H9 (cell line): ENCODE results near the gene RNF183. TPM values are rescaled to one million over a fixed set of nuclear protein-coding genes. Genes with fewer than 3 reads are reported as not detected.

Experiments
- DNase-seq: peaks from one replicate; pipeline ENCODE4 v3.0.0-alpha.2; 2017
- H2AFZ ChIP-seq: one replicate; pipeline ENCODE4 v1.6.1; 2013; ENCODE audit warnings: mild to moderate bottlenecking, low read length, control low read depth, moderate library complexity
- H2AK5ac ChIP-seq: 2 replicates; pipeline ENCODE4 v1.6.1; 2013; ENCODE audit warnings: low read length, control low read depth, mixed read lengths; ENCODE audit not compliant: insufficient read length
- H2BK120ac ChIP-seq: one replicate; pipeline ENCODE4 v1.6.1; 2013; ENCODE audit warnings: low read depth, mild to moderate bottlenecking, low read length, control low read depth, inconsistent platforms; ENCODE audit not compliant: poor library complexity, severe bottlenecking
- H2BK12ac ChIP-seq: 2 replicates; pipeline ENCODE4 v1.6.1; 2013; ENCODE audit warnings: low read length, control low read depth, mixed read lengths, low read depth; ENCODE audit not compliant: insufficient read length
- H2BK15ac ChIP-seq: 2 replicates; pipeline ENCODE4 v1.6.1; 2013; ENCODE audit warnings: low read depth, low read length, control low read depth
- H2BK20ac ChIP-seq: one replicate; pipeline ENCODE4 v1.6.1; 2013; ENCODE audit warnings: low read depth, mild to moderate bottlenecking, low read length, control low read depth, inconsistent platforms; ENCODE audit not compliant: poor library complexity, severe bottlenecking
- H2BK5ac ChIP-seq: 2 replicates; pipeline ENCODE4 v1.6.1; 2013; ENCODE audit warnings: low read length, control low read depth, mixed read lengths; ENCODE audit not compliant: insufficient read length
- H3K14ac ChIP-seq: 2 replicates; pipeline ENCODE4 v1.6.1; 2013; ENCODE audit warnings: low read length, control low read depth; ENCODE audit not compliant: insufficient read depth
- H3K18ac ChIP-seq: 2 replicates; pipeline ENCODE4 v1.6.1; 2013; ENCODE audit warnings: low read depth, mild to moderate bottlenecking, mixed read lengths, low read length, control low read depth; ENCODE audit not compliant: insufficient read length
- H3K23ac ChIP-seq: 2 replicates; pipeline ENCODE4 v1.6.1; 2013; ENCODE audit warnings: low read length, control low read depth, mixed read lengths, low read depth; ENCODE audit not compliant: insufficient read length
- H3K23me2 ChIP-seq: 2 replicates; pipeline ENCODE4 v1.6.1; 2013; ENCODE audit warnings: low read depth, mild to moderate bottlenecking, mixed read lengths, low read length, control low read depth; ENCODE audit not compliant: insufficient read length, poor library complexity, severe bottlenecking
- H3K27ac ChIP-seq: 2 replicates; pipeline ENCODE4 v1.5.1; 2013; ENCODE audit warnings: low read length, control low read depth, mixed read lengths, low read depth; ENCODE audit not compliant: insufficient read length
- H3K27me3 ChIP-seq: 2 replicates; pipeline ENCODE4 v1.6.1; 2013; ENCODE audit warnings: low read length, control low read depth, inconsistent platforms; ENCODE audit not compliant: insufficient read depth
- H3K4ac ChIP-seq: 2 replicates; pipeline ENCODE4 v1.6.1; 2013; ENCODE audit warnings: low read depth, mild to moderate bottlenecking, control low read depth, inconsistent platforms, low read length, moderate library complexity
- H3K4me1 ChIP-seq: 2 replicates; pipeline ENCODE4 v1.6.1; 2013; ENCODE audit warnings: low read length, control low read depth, inconsistent platforms; ENCODE audit not compliant: insufficient read depth
- H3K4me2 ChIP-seq: 2 replicates; pipeline ENCODE4 v1.6.1; 2013; ENCODE audit warnings: low read length, control low read depth, mixed read lengths; ENCODE audit not compliant: insufficient read length, insufficient read depth
- H3K56ac ChIP-seq: 2 replicates; pipeline ENCODE4 v1.6.1; 2013; ENCODE audit warnings: low read depth, mild to moderate bottlenecking, mixed read lengths, low read length, control low read depth; ENCODE audit not compliant: insufficient read length
- H3K79me1 ChIP-seq: 2 replicates; pipeline ENCODE4 v1.6.1; 2013; ENCODE audit warnings: low read depth, mild to moderate bottlenecking, moderate library complexity, low read length, control low read depth, inconsistent platforms; ENCODE audit not compliant: insufficient read depth, poor library complexity, severe bottlenecking
- H3K79me2 ChIP-seq: 2 replicates; pipeline ENCODE4 v1.6.1; 2013; ENCODE audit warnings: low read length, control low read depth, inconsistent platforms; ENCODE audit not compliant: insufficient read depth
- H3K9ac ChIP-seq: 2 replicates; pipeline ENCODE4 v1.6.1; 2013; ENCODE audit warnings: low read length, control low read depth, mixed read lengths; ENCODE audit not compliant: insufficient read length; ENCODE audit errors: extremely low read depth
- H3K9me3 ChIP-seq: one replicate; pipeline ENCODE4 v1.6.1; 2013; ENCODE audit warnings: low read depth, low read length, inconsistent platforms; ENCODE audit not compliant: control insufficient read depth
- H3T11ph ChIP-seq: one replicate; pipeline ENCODE4 v1.6.1; 2013; ENCODE audit warnings: mild to moderate bottlenecking, low read length, control low read depth, inconsistent platforms
- H4K20me1 ChIP-seq: one replicate; pipeline ENCODE4 v1.6.1; 2013; ENCODE audit not compliant: control insufficient read depth, insufficient read length, insufficient read depth
- H4K5ac ChIP-seq: 2 replicates; pipeline ENCODE4 v1.6.1; 2013; ENCODE audit warnings: low read depth, mild to moderate bottlenecking, mixed read lengths, low read length, control low read depth; ENCODE audit not compliant: insufficient read length
- H4K8ac ChIP-seq: replicated peaks from 2 replicates; pipeline ENCODE4 v1.6.1; 2013; ENCODE audit warnings: low read length, control low read depth, mixed read lengths, low read depth; ENCODE audit not compliant: insufficient read length
- H4K91ac ChIP-seq: 2 replicates; pipeline ENCODE4 v1.6.1; 2013; ENCODE audit warnings: low read depth, mild to moderate bottlenecking, moderate library complexity, mixed read lengths, low read length, control low read depth; ENCODE audit not compliant: insufficient read length
- H3K27ac Mint-ChIP-seq, 3 experiments: 2 replicates in 2 of 3; 3 replicates in 1 of 3; pipeline ENCODE4 v1.8.0; 2020 to 2021; ENCODE audit warnings: mixed read lengths in 3 of 3, mild to moderate bottlenecking in 1 of 3, moderate library complexity in 1 of 3
- H3K27me3 Mint-ChIP-seq: 2 replicates; pipeline ENCODE4 v1.8.0; 2021; ENCODE audit warnings: low read depth, mild to moderate bottlenecking, moderate library complexity, mixed read lengths
- H3K36me3 Mint-ChIP-seq, 3 experiments: 2 replicates in 2 of 3; 3 replicates in 1 of 3; pipeline ENCODE4 v1.8.0; 2020 to 2021; ENCODE audit warnings: low read depth in 3 of 3, mixed read lengths in 3 of 3; ENCODE audit not compliant: insufficient read depth in 1 of 3
- H3K4me1 Mint-ChIP-seq, 2 experiments: 2 replicates each; pipeline ENCODE4 v1.8.0; 2020; ENCODE audit warnings: mixed read lengths in 2 of 2
- H3K4me3 Mint-ChIP-seq, 2 experiments: 2 replicates in 1 of 2; 3 replicates in 1 of 2; pipeline ENCODE4 v1.8.0; 2020 to 2021; ENCODE audit warnings: mild to moderate bottlenecking in 2 of 2, mixed read lengths in 2 of 2, moderate library complexity in 1 of 2
- H3K9me3 Mint-ChIP-seq, 2 experiments: 2 replicates in 1 of 2; 3 replicates in 1 of 2; pipeline ENCODE4 v1.8.0; 2020; ENCODE audit warnings: mild to moderate bottlenecking in 2 of 2, mixed read lengths in 2 of 2, moderate library complexity in 1 of 2
- WGBS: extraction: QIAGEN DNeasy Blood & Tissue Kit; methylation state at CpG from one replicate; pipeline ENCODE4 v1.1.7; 2013; ENCODE audit warnings: missing lambda C conversion rate, low lambda C conversion rate, mixed read lengths; ENCODE audit not compliant: insufficient read length; ENCODE audit errors: extremely low coverage; 5-methylcytosine and 5-hydroxymethylcytosine counted together
- total RNA-seq: library from RNA; stranded (reverse); gene quantifications from 2 replicates; pipeline ENCODE4 v1.2.1, GENCODE V29; 2021
- TF ChIP-seq, protein P1 (sequence below): fragments of 200-600 bp; sonication (generic); conservative IDR thresholded peaks from 3 replicates; pipeline ENCODE4 v1.8.0; 2021; ENCODE audit warnings: antibody characterized with exemption, mild to moderate bottlenecking

RNF183 gene
- total RNA-seq, 1 experiment from 2014 or later: 0.33 TPM

DNA sequence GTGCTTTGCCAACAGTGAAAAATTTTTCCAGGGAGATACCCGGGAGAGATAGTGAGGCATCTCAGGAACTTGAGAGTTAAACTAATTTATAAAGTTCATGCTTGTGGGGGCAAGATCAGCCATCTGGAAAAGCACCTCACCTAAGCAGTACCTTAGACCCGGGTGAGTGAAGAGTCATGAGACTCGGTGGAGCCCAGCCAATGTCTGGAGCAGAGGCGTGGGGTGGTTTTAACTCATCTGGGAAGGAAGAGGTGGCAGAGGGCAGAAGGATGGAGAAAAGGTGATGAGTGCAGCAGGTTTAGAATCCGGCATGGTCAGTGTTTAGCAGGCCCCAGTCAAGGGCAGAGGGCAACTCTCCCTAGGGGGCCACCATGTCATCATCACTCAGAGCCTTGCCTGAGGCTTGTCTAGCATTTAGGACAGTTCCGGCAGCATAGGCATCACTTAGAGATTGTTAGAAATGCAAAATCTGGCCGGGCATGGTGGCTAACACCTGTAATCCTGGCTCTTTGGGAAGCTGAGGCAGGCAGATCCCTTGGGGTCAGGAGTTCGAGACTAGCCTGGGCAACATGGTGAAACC, 4.3 kb upstream of the RNF183 start:
- no peak overlapping the region for H3K27ac ChIP-seq
- TF ChIP-seq, protein P1, sequence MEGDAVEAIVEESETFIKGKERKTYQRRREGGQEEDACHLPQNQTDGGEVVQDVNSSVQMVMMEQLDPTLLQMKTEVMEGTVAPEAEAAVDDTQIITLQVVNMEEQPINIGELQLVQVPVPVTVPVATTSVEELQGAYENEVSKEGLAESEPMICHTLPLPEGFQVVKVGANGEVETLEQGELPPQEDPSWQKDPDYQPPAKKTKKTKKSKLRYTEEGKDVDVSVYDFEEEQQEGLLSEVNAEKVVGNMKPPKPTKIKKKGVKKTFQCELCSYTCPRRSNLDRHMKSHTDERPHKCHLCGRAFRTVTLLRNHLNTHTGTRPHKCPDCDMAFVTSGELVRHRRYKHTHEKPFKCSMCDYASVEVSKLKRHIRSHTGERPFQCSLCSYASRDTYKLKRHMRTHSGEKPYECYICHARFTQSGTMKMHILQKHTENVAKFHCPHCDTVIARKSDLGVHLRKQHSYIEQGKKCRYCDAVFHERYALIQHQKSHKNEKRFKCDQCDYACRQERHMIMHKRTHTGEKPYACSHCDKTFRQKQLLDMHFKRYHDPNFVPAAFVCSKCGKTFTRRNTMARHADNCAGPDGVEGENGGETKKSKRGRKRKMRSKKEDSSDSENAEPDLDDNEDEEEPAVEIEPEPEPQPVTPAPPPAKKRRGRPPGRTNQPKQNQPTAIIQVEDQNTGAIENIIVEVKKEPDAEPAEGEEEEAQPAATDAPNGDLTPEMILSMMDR: no peak
- Mint-ChIP-seq H3K4me1 (peaks cover 6 to 8% of the 10 kb centered on the region in 2 experiments), H3K4me3 (no peak overlapping the region), H3K9me3 (no peaks in the 10 kb centered on the region), H3K36me3 (no peaks in the 10 kb centered on the region), H3K27me3 (no peaks in the 10 kb centered on the region; the same call in 1 of the 2 replicates), H3K27ac (no peak overlapping the region)
- H3K23me2 ChIP-seq: no peaks in the 10 kb centered on the region
- H3K9me3 ChIP-seq: no peaks in the 10 kb centered on the region
- no peaks in the 10 kb centered on the region for H3K27me3 ChIP-seq
- no peak overlapping the region for H2BK12ac ChIP-seq
- H3K79me2 ChIP-seq: no peaks in the 10 kb centered on the region
- H3K4me1 ChIP-seq: no peaks in the 10 kb centered on the region
- no peak overlapping the region for H3K23ac ChIP-seq
- no peak overlapping the region for H2BK120ac ChIP-seq
- H3K56ac ChIP-seq: no peak overlapping the region
- no peak overlapping the region for H4K5ac ChIP-seq
- no peak overlapping the region for H2AFZ ChIP-seq
- no peak overlapping the region for H4K8ac ChIP-seq
- no peak overlapping the region for H3K14ac ChIP-seq
- H4K20me1 ChIP-seq: no peaks in the 10 kb centered on the region
- H3T11ph ChIP-seq: no peak overlapping the region
- no peak overlapping the region for H2AK5ac ChIP-seq
- no peak overlapping the region for H3K9ac ChIP-seq
- H2BK20ac ChIP-seq: no peak overlapping the region
- WGBS: no CpG with 5 or more reads among the region's 8 CpGs
- H2BK15ac ChIP-seq: no peak overlapping the region
- H3K4me2 ChIP-seq: no peak overlapping the region
- no peaks in the 10 kb centered on the region for H3K79me1 ChIP-seq
- H3K4ac ChIP-seq: no peak overlapping the region
- no peak for DNase-seq
- H3K18ac ChIP-seq: no peak overlapping the region
- no peak overlapping the region for H4K91ac ChIP-seq
- no peak overlapping the region for H2BK5ac ChIP-seq
